Adipocyte (in vitro differentiated cells): Measurements from ENCODE around the gene IRX4.
A peak's percentile ranks its signal among the peaks of the same experiment; 100 is the strongest.

Experiments used
- DNase-seq: peaks from one replicate; pipeline ENCODE4 v3.0.0-alpha.2; 2015; ENCODE audit warnings: low read depth
- H3K27me3 ChIP-seq: replicated peaks from 2 replicates; pipeline ENCODE4 v1.7.0; 2013; ENCODE audit warnings: mild to moderate bottlenecking, low read length, moderate library complexity; ENCODE audit not compliant: control insufficient read depth, insufficient read depth
- H3K36me3 ChIP-seq: 2 replicates; pipeline ENCODE4 v1.7.0; 2013; ENCODE audit warnings: low read length, mild to moderate bottlenecking, moderate library complexity; ENCODE audit not compliant: control insufficient read depth, insufficient read depth, severe bottlenecking
- H3K4me1 ChIP-seq: 2 replicates; pipeline ENCODE4 v1.7.0; 2013; ENCODE audit warnings: mild to moderate bottlenecking, low read length, moderate library complexity; ENCODE audit not compliant: control insufficient read depth, insufficient read depth
- H3K4me3 ChIP-seq: 2 replicates; pipeline ENCODE4 v1.7.0; 2013; ENCODE audit warnings: mild to moderate bottlenecking, low read length, moderate library complexity
- H3K9ac ChIP-seq: 2 replicates; pipeline ENCODE4 v1.7.0; 2013; ENCODE audit warnings: mild to moderate bottlenecking, low read length, moderate library complexity
- H3K9me3 ChIP-seq: 2 replicates; pipeline ENCODE4 v1.7.0; 2013; ENCODE audit warnings: mild to moderate bottlenecking, low read length, moderate library complexity; ENCODE audit not compliant: control insufficient read depth

Gene IRX4

GRCh38 chr5:1882337-1883119 is at the start of gene IRX4:
IRX4 (minus strand) TSS chr5:1882925; CDS start chr5:1882647, 278 bp downstream.
- Histone ChIP-seq H3K4me3 (peak within 1 kb of the TSS; percentile 44), H3K27me3 (peaks cover 46% of the 10 kb centered on the region), H3K9me3 (no peaks in the 10 kb centered on the region), H3K36me3 (no peaks in the 10 kb centered on the region), H3K9ac (no peak within 1 kb of the TSS), H3K4me1 (no peaks in the 10 kb centered on the region)
- DNase-seq, result peak; percentile 3

GRCh38 chr5:1931604-1932231 is 49.0 kb upstream of the IRX4 start:
- peak overlapping the region; percentile 81 for H3K9ac ChIP-seq
- H3K27me3 ChIP-seq, result peaks cover 32% of the 10 kb centered on the region
- DNase-seq, result no peak
- no peaks in the 10 kb centered on the region for H3K4me1 ChIP-seq
- no peaks in the 10 kb centered on the region for H3K36me3 ChIP-seq
- no peaks in the 10 kb centered on the region for H3K9me3 ChIP-seq
- peak overlapping the region; percentile 75 for H3K4me3 ChIP-seq

- no peaks in the 10 kb centered on the region for H3K9me3 ChIP-seq
- no peaks in the 10 kb centered on the region for H3K36me3 ChIP-seq
- H3K27me3 ChIP-seq, result peaks cover 33% of the 10 kb centered on the region
- H3K4me3 ChIP-seq, result peak overlapping the region; percentile 75
- no peak for DNase-seq
- H3K9ac ChIP-seq, result peak overlapping the region; percentile 81
- no peaks in the 10 kb centered on the region for H3K4me1 ChIP-seq
Observed at GRCh38 chr5:1930880-1931603, 48.3 kb upstream of the IRX4 start.

GRCh38 chr5:1930501-1930879 is 47.8 kb upstream of the IRX4 start:
- Histone ChIP-seq H3K9me3 (no peaks in the 10 kb centered on the region), H3K9ac (peak overlapping the region; percentile 81), H3K36me3 (no peaks in the 10 kb centered on the region), H3K4me3 (peak overlapping the region; percentile 75), H3K4me1 (no peaks in the 10 kb centered on the region), H3K27me3 (peaks cover 36% of the 10 kb centered on the region)
- no peak for DNase-seq

- Histone ChIP-seq H3K9ac (no peak overlapping the region), H3K4me3 (no peak overlapping the region), H3K9me3 (no peaks in the 10 kb centered on the region), H3K36me3 (no peaks in the 10 kb centered on the region), H3K4me1 (no peaks in the 10 kb centered on the region), H3K27me3 (peaks cover 41% of the 10 kb centered on the region)
- no peak for DNase-seq
Observed at GRCh38 chr5:1929108-1929991, 46.6 kb upstream of the IRX4 start.

GRCh38 chr5:1926471-1927341 is 44.0 kb upstream of the IRX4 start:
- no peak for DNase-seq
- Histone ChIP-seq H3K36me3 (no peaks in the 10 kb centered on the region), H3K9ac (no peak overlapping the region), H3K27me3 (peaks cover 41% of the 10 kb centered on the region), H3K4me3 (no peak overlapping the region), H3K9me3 (no peaks in the 10 kb centered on the region), H3K4me1 (no peaks in the 10 kb centered on the region)

- H3K9ac ChIP-seq, result no peak overlapping the region
- no peak for DNase-seq
- H3K27me3 ChIP-seq, result peaks cover 41% of the 10 kb centered on the region
- no peak overlapping the region for H3K4me3 ChIP-seq
- H3K36me3 ChIP-seq, result no peaks in the 10 kb centered on the region
- H3K9me3 ChIP-seq, result no peaks in the 10 kb centered on the region
- no peaks in the 10 kb centered on the region for H3K4me1 ChIP-seq
Observed at GRCh38 chr5:1926071-1926440, 43.3 kb upstream of the IRX4 start.

- H3K27me3 ChIP-seq, result peaks cover 41% of the 10 kb centered on the region
- no peak overlapping the region for H3K9ac ChIP-seq
- H3K4me3 ChIP-seq, result no peak overlapping the region
- H3K9me3 ChIP-seq, result no peaks in the 10 kb centered on the region
- H3K36me3 ChIP-seq, result no peaks in the 10 kb centered on the region
- H3K4me1 ChIP-seq, result no peaks in the 10 kb centered on the region
- no peak for DNase-seq
Observed at GRCh38 chr5:1925111-1926070, 42.7 kb upstream of the IRX4 start.

- no peaks in the 10 kb centered on the region for H3K4me1 ChIP-seq
- peaks cover 33% of the 10 kb centered on the region for H3K27me3 ChIP-seq
- no peak for DNase-seq
- H3K9me3 ChIP-seq, result no peaks in the 10 kb centered on the region
- no peak overlapping the region for H3K4me3 ChIP-seq
- H3K9ac ChIP-seq, result no peak overlapping the region
- H3K36me3 ChIP-seq, result no peaks in the 10 kb centered on the region
Observed at GRCh38 chr5:1923766-1924165, 41.0 kb upstream of the IRX4 start.
